Head of caudate nucleus (tissue), 42 donors: ENCODE data around the gene TYRP1.

ENCODE experiments used
- DNase-seq, 42 donors: peaks; one replicate each; pipeline versions ENCODE4 v3.0.0 to v3.0.0-alpha.2; 2020 to 2021; ENCODE audit warnings: mixed read lengths in 7 of 42
- intact Hi-C: fragments of 100-400 bp; cut with DNase I; formaldehyde crosslinking; loops from one replicate; pipeline ENCODE4 v1.15.0; 2022

TYRP1 gene

GRCh38 chr9:12695474-12695873 lies 2.3 kb downstream of the TYRP1 start:
- intact Hi-C loops = no loop called here

DNA sequence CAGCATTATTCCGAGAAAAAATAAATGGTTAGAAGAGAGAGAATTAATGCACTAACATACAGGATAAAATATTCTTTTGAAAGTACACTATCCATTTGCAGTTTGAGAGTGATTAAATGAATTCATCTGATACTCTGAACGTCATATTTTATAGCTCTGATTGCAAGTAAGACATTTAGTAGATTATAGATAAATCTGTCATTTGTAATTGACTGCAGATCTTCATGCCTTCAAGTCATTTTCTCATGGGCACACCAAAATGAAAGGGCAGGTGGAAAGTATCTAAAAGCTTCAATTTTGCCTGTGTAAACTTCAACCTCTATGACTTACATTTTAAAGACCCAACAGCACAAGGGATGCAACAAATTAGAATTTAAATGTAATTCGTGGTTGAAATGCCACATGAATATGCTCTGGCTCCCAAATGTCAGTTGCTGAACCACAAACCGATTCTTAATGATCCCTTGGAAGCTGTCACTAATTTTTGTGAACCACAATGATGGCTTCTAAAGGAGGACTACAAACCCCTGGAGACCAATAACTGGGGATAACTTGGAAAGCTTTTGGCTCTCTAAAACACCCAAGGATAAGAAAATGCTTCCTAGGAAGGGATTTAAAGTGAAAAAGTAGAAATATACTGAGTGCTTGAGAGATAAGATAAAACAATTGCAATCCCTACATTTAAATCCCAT lies 3.9 kb downstream of the TYRP1 start:
- DNase-seq = no peak
- intact Hi-C loops = no loop called here

More at GRCh38 chr9:12695474-12695873, 2.3 kb downstream of the TYRP1 start:
- DNase-seq = no peak

DNA sequence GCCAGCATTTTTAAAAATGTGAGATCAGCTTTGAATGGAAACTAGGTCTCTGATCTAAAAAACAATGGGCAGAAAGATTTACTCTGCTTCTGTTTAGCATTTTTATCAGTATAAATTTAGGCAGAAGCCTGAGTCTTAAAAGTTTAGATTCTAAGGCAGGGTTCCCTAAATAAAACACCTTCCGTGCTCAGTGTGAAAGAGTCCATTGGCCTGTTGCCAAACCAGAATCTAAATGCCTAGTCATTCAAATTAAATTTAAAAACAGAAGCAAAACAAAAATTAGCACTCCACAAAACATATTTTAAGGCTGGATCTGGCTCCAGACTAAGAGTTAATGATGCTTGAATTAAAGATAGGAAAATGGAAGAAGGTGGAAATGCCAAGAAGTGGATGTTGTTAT lies 4.5 kb downstream of the TYRP1 start:
- DNase-seq = no peak
- intact Hi-C loops = no loop called here

GRCh38 chr9:12698266-12698665 lies 5.1 kb downstream of the TYRP1 start:
- intact Hi-C loops = no loop called here
- no peak for DNase-seq

GRCh38 chr9:12698986-12699385 lies 5.8 kb downstream of the TYRP1 start:
- intact Hi-C loops = no loop called here
- no peak for DNase-seq

GRCh38 chr9:12699529-12699928 lies 6.3 kb downstream of the TYRP1 start:
- intact Hi-C loops = no loop called here
- DNase-seq = no peak

- intact Hi-C loops = no loop called here
- DNase-seq = no peak
These were observed 7.9 kb downstream of the TYRP1 start for GRCh38 chr9:12701126-12701525.

GRCh38 chr9:12702160-12702758 lies 9.1 kb downstream of the TYRP1 start:
- peak in 25 of 42 donors; percentile 2 to 56 (median 29) for DNase-seq
- intact Hi-C loops = no loop called here

GRCh38 chr9:12703996-12704395 lies 10.8 kb downstream of the TYRP1 start:
- intact Hi-C loops = no loop called here
- no peak for DNase-seq

DNA sequence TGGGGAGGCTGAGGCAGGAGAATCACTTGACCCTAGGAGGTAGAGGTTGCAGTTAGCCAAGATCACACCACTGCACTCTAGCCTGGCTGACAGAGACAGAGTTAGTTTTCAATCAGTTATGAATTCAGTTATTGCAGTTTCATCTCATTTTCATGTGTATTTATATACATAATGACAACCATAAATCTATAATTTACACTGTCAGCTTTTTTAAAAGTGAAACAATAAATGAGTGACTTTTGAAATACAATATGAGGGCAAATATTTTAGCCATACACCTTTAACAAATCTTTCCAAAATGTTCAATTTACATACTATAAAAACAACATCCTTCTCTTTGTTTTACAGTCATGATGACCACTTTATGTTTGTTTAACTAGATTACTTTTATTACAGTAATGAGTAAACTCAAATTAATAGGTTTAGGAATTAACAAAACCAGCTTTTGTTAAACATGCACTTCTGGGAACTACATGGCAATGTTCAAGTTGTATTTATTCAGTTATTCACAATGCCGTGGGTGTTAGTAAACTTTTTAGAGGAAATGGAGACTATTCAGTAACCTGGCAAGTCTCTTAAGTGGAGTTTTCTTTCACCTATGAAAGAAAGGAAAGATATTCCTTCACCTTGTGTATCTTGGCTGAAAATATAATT lies 12.7 kb downstream of the TYRP1 start:
- DNase-seq = no peak
- intact Hi-C loops = no loop called here

DNA sequence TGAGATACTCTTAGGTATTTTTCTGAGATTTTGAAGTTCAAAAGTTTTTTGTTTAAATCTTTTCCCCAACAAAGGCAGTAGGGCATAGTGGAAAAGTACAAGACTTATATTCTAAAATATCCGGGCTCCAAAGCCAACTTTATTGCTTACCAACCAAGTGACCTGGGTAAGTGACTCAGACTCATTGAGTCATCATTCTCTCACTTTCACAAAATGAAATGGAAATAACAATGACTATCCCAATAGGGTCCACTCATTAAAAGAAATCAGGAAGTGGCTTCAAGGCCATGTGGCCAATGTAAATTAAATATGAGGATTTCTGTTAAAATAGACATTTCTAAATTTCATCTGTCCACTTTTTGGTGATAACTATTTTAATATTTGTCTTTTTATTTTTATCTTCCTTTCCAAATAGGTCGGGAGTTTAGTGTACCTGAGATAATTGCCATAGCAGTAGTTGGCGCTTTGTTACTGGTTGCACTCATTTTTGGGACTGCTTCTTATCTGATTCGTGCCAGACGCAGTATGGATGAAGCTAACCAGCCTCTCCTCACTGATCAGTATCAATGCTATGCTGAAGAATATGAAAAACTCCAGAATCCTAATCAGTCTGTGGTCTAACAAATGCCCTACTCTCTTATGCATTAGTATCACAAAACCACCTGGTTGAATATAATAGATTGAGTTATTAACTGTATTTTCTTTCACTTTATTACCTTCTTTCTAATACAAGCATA lies 15.5 kb downstream of the TYRP1 start:
- intact Hi-C loops = no loop called here
- DNase-seq = no peak

GRCh38 chr9:12712532-12712931 lies 19.3 kb downstream of the TYRP1 start:
- intact Hi-C loops = no loop called here

GRCh38 chr9:12715268-12715667 lies 22.1 kb downstream of the TYRP1 start:
- DNase-seq = no peak
- intact Hi-C loops = no loop called here

More at GRCh38 chr9:12712532-12712931, 19.3 kb downstream of the TYRP1 start:
- no peak for DNase-seq

GRCh38 chr9:12716823-12717600 lies 23.8 kb downstream of the TYRP1 start:
- intact Hi-C loops = no loop called here
- no peak for DNase-seq

- intact Hi-C loops = no loop called here
- no peak for DNase-seq
These were observed 24.7 kb downstream of the TYRP1 start for GRCh38 chr9:12717907-12718306.

- peak in 10 of 42 donors; percentile 4 to 36 (median 9) for DNase-seq
- intact Hi-C loops = no loop called here
These were observed 25.4 kb downstream of the TYRP1 start for GRCh38 chr9:12718482-12719026.

DNA sequence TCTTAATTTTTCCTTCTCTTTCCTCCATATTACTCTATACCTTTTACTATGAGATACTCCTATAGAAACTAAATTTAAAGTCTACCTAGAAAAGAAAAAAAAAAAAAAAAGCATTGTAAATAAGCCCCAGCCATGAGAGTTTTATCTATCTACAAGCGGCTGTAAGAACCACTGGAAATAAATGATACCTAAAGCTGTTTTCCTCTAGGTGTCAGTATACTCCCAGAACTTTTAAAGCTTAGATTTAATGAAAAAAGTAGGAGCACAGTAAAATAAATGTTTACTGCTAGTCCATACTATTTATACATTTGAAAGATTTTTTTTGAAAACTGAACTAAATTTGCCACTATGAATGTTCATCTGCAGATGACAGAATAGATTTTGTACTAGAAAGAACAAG lies 26.2 kb downstream of the TYRP1 start:
- intact Hi-C loops = no loop called here
- no peak for DNase-seq

DNA sequence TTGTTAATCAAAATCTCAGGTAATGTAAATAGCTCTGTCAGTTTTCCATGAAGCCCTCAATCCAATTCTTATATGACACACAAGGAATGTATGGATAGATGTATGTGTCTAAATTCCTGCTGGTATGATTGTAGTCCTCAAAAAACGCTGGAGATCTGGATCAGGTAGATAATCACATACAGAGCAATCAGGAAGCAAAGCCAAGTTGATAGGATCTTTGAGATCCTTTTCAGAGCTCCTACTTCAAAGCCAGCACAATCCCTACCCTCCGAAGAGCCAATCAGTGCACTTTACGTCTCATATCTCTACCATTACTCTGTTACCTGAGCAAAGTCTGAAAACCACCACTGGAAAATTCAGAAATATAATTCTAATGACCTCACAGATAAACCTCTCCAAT lies 27.4 kb downstream of the TYRP1 start:
- intact Hi-C loops = loop anchor here (5.0 kb wide), 2 partner anchors 167 to 367 kb away; no protein-coding TSS in a partner anchor
- DNase-seq = no peak

GRCh38 chr9:12722131-12722530 lies 28.9 kb downstream of the TYRP1 start:
- intact Hi-C loops = loop anchor here (5.0 kb wide), 2 partner anchors 165 to 365 kb away; no protein-coding TSS in a partner anchor
- no peak for DNase-seq
